ENCODE data around the gene EPHB2.
A peak's percentile ranks its signal among the peaks of the same experiment; 100 is the strongest.

EPHB2 gene

GRCh38 chr1:22761821-22762220 lies 51.2 kb downstream of the EPHB2 start:
- no peak for DNase-seq (ENCODE audit: extremely low read depth, low read depth)
- no peak for TF ChIP-seq CTCF (IDR thresholded peaks at IDR 0.05; ENCODE audit: low read depth, low read length)

DNA sequence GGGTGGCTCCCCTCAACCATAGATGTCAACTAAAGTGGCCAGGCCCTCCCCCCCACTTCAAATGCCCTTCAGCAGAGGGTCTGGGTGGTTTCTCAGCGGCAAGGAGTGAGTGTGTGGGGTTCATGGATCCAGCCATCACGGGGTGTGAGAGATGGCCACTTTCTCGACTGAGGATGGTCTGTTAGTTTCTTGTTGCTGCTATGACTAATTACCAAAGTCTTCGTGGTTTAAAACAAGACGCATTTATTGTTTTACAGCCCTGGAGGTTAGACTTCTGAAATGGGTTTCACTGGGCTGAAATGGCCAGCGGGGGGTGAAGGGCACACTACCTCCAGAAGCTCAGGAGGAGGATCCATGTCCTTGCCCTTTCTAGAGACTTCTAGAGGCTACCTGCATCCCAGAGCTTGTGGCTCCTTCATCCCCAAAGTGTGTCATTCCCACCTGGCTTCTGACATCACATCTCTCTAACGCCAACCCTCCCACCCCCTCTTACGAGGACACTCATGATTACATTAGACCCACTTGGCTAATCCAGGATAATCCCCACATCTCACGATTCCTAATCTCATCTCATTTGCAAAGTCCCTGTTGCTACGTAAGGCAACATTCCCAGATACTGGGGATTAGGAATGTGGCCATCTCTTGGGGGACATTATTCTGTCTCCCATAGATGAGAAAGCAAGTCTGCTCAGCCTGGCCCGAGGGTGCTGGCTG lies 53.0 kb downstream of the EPHB2 start:
- TF ChIP-seq CTCF (IDR thresholded peaks at IDR 0.05; ENCODE audit: low read depth, low read length) = no peak
- DNase-seq (ENCODE audit: extremely low read depth, low read depth) = no peak

- DNase-seq (ENCODE audit: extremely low read depth, low read depth) = no peak
- TF ChIP-seq CTCF (IDR thresholded peaks at IDR 0.05; ENCODE audit: low read depth, low read length) = no peak
These were observed 57.2 kb downstream of the EPHB2 start for GRCh38 chr1:22767852-22768251.

GRCh38 chr1:22769932-22770331 lies 59.3 kb downstream of the EPHB2 start:
- DNase-seq (ENCODE audit: extremely low read depth, low read depth) = no peak
- TF ChIP-seq CTCF (IDR thresholded peaks at IDR 0.05; ENCODE audit: low read depth, low read length) = no peak

- DNase-seq (ENCODE audit: extremely low read depth, low read depth) = no peak
- TF ChIP-seq CTCF (IDR thresholded peaks at IDR 0.05; ENCODE audit: low read depth, low read length) = no peak
These were observed 61.4 kb downstream of the EPHB2 start for GRCh38 chr1:22772014-22772413.

DNA sequence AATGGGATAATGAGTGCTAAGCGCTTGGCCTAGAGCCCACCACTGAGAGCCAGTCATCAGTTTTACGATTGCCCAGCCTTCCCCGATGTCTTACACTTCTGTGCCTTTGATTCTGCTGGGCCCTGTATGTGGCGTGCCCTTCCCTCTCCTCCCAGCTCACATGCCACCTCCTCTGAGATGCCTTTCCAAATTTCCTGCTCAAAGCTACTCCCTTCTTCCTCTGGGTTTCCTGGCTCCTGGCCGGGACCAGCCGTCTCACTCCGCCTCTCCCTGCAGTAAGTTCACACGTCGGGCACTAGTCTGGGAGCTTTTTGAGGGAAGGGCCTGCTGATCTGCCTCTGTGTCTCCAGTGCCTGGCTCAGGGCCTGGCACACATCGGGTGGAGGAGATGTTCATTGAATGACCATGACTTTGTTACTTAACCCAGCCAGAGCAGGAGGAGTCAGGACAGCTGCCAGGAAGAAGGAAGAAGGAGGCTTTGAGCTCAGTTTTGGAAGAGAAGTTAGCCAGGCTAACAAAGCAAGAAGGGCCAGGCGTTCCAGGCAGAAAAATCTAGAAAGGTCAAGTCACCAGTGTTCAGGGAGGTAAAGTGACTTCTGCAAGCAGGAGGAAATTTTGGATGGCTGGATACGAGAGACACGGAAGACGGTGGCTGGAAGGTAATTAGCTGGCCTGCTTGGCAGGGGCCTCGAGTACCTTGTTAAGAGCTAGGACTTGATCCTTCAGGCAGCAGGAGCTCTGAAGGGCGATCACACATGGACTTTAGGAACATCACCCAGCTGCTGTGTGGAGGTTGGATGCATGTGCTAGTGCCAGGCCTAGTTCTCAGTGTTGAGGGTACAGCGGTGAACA lies 63.6 kb downstream of the EPHB2 start:
- no peak for TF ChIP-seq CTCF (IDR thresholded peaks at IDR 0.05; ENCODE audit: low read depth, low read length)
- peak; percentile 47 for DNase-seq (ENCODE audit: extremely low read depth, low read depth)

GRCh38 chr1:22774833-22775182 lies 64.2 kb downstream of the EPHB2 start:
- TF ChIP-seq CTCF (IDR thresholded peaks at IDR 0.05; ENCODE audit: low read depth, low read length) = no peak
- DNase-seq (ENCODE audit: extremely low read depth, low read depth) = no peak
